ENCODE measurements around the gene PTPRD.
"Not testable (repeated sequence)": the region's sequence is repeated elsewhere in the genome, so short reads cannot be mapped to it uniquely, and the experiment has no call there.

The PTPRD gene

DNA sequence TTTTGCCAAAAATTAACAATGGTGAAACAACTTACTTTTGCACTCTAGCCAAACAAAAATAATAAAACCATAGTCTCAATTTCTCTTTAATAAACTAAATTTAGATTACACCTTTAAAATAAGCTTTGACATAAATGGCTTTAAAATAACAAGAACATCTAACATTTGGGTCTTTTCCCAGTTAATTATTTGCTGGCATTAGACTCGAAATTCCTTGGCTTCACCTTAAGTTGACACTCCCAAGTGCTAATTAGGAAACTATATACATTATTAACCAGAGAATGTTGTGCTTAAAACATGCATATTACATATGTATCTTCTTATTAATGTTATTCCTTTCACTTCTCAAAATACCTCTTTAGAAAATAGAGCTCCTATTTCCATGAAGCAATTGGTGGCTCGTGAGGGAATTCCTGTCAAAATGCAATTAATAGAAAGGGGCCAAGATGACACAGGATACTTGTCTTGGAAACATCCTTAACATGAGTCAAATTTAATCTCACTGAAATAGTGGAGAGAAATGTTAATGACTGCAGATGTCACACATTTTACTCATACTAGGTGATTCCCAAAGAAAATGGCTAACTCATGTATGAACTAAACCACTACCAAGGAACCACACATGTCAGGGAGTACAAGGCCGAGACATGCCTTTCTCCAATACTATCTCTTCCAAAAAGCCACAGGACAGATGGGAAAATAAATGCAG lies 1880.3 kb downstream of the PTPRD start:
- no peak for DNase-seq

GRCh38 chr9:8730618-8731017 lies 1882.2 kb downstream of the PTPRD start:
- DNase-seq = no peak

DNA sequence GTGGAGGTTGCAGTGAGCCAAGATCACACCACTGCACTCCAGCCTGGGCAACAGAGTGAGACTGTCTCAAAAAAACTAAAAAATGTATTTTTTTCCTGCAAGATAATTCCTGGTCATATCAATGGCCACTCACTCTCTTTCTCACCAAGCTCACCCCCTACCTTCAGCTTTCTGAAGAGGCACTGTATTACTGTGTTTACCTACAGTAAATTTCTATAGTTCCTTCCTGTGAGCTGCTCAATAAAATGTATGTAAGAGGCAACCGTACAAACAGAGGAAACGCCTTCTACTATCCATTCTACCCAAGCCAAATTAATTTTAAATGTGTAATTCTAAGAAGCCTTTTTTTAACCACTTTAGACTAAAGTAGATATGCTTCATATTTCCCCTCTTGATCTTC lies 1883.9 kb downstream of the PTPRD start:
- no peak for DNase-seq

DNA sequence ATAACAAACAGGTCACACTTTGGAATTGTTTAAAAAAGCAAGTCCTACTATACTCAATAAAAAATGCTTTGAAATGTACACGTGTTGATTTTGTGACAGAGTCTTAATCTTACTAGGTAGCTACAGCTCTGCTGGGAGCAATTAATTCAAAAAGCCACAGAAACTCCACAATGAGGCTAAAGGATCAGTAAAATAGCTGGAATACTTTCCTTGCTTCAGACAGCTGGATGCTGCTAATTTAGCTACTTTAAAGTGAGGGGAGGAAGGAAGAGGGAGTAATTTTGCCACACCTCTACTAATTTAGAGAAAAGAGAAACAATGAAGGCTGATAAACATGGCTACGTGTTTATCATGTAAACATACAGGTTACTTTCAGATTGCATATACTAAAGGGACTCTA lies 1885.6 kb downstream of the PTPRD start:
- no peak for DNase-seq

GRCh38 chr9:8726692-8727091 lies 1886.1 kb downstream of the PTPRD start:
- DNase-seq = no peak

DNA sequence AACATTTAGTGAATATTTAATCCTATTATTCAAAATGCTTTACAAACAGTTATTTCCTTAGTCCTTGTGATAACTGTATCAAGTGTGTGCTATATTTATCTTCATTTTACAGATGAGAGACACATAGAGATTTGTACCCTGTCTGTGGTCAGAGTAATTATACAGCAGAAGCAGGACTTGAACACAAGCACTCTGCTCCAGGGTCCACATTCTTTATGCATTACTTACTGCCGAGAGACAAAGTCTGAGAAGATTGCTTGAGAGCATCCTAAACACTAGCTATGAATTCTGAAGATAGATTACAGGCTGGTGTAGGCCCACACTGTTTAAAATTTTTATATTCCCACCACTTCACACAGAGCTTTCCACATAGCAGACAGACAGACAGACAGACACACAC lies 1887.2 kb downstream of the PTPRD start:
- DNase-seq = no peak

DNA sequence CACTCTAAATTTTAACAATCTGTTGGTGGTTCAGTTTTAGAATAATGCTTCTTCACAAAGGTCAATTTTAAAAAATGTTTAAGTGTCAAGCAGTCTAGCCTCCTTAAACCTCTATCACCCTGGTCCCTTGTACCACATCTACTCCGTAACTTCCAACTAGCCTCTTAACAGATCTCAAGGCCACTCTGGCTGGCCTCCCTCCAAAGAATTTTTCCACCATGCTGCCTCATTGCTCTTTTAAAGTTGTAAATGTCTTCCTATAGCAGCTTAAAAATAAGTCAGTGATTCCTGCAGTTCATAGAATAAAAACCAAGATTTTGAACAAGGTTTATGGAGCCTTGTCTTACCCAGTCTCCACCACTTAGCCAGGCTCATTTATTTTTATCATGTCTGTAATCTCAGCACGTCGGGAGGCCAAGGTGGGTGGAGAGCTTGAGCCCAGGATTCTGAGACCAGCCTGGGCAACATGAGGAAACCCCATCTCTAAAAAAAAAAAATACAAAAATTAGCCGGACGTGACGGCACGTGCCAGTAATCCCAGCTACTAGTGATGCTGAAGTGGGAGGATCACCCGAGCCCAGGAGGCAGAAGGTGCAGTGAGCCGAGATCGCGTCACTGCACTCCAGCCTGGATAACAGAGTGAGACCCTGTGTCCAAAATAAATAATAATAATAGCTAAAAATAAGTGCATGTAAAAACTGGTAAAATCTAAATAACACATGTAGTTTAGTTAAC lies 1888.4 kb downstream of the PTPRD start:
- no peak for DNase-seq

DNA sequence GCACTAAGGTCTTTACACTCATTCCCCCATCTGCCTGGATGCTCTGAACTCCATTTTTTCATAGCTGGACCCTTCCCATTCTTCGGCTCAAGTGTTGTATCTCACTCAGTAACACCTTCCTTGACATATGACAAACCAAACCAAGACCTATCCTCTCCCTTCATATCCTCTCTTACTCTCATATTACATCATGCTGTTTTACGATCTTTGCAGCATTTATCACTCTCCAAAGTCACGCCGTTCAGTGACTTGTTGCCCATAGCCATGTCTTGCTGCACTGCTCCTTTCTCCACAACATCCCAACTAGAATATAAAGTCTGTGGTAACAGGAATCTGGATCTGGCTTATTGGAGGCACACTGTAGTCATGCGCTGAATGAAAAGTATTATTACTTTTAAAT lies 1889.6 kb downstream of the PTPRD start:
- no peak for DNase-seq

DNA sequence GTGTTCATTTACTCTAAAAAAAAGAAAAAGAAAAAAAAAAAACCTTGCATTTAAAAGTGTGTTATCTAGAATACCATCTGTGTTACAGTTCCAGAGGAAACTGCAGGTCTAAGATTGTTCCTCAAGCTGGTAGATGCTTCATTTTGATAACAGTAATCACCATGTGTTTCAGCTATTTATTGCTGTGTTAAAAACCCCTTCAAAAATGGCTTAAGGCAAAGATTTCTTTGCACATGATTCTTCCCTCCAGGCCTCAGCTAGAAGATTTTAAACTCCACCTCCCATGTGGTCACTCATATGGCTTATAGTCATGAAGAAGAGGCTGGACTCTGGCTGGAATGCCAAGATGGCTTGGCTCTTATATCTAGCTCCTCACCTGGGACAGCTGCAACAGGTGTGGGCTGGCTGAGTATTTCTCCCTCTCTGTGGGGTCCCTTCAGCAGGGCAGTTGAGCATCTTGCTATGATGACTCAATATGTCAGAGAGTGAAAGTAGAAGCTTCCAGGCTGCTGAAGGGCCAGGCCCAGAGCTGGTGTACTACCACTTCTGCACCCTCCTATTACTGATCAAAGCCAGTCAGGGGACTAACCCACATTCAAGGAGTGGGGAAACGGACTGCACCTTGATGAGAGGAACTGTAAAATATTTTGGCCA lies 1892.8 kb downstream of the PTPRD start:
- DNase-seq = no peak

- DNase-seq = no peak
These were observed 1894.6 kb downstream of the PTPRD start for GRCh38 chr9:8718121-8718725.

DNA sequence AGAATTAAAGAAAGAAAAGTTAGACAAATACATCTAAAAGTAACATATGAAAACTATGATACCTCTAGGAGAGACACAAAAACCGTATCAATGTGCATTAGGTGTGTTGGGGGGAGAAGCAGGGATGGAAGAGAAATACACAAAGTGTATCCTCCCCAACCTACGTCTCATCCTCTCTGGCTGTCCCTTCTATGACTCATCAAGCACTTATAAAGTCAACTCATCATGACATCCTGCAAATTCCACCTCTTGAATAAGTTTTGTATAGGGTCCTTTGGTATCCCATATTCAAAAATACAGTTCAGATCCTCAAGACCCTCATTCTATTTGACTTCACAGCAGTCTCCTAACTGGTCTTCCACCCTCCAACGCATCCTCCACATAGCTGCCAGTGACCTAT lies 1895.7 kb downstream of the PTPRD start:
- peak; percentile 62 for DNase-seq

GRCh38 chr9:8715788-8716187 lies 1897.0 kb downstream of the PTPRD start:
- no peak for DNase-seq

DNA sequence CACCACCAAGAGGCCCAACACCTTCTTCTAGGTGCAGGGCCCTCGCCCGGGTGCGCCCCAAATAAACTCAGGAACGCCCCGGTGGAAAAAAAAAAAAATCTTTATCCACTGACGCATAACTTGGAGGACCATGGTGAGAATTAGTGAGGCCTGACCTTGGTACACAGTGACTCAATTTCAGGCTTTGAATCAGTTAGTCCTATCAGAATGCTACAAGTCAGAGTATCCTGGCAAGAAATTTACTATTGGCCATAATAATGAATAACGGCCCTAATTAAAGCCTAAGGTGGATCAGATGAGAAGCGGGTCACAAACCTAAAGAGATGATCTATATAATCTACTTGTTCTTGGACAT lies 1899.0 kb downstream of the PTPRD start:
- no peak for DNase-seq

- no peak for DNase-seq
These were observed 1899.5 kb downstream of the PTPRD start for GRCh38 chr9:8713149-8713810.

DNA sequence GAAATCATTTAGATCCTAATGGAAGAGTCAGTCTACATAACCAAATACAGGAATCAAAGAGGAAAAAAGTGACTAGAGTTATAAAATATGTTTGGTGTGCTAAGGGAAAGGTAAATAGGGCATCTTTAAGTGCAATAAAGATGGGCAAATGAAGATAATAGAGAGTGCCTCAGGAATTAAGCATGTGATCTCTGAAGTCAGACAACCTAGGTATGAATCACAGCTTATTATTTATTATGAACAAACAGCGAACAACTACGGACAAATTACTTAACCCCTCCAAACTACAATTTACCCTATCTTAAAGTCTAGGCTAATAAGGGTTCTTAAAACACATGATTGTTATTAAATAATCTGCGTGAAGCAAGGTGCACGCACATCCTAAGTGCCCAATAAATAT lies 1903.1 kb downstream of the PTPRD start:
- DNase-seq = no peak

GRCh38 chr9:8708728-8709127 lies 1904.1 kb downstream of the PTPRD start:
- no peak for DNase-seq

- no peak for DNase-seq
These were observed 1905.8 kb downstream of the PTPRD start for GRCh38 chr9:8706998-8707397.

- no peak for DNase-seq
These were observed 1906.3 kb downstream of the PTPRD start for GRCh38 chr9:8706531-8706930.

DNA sequence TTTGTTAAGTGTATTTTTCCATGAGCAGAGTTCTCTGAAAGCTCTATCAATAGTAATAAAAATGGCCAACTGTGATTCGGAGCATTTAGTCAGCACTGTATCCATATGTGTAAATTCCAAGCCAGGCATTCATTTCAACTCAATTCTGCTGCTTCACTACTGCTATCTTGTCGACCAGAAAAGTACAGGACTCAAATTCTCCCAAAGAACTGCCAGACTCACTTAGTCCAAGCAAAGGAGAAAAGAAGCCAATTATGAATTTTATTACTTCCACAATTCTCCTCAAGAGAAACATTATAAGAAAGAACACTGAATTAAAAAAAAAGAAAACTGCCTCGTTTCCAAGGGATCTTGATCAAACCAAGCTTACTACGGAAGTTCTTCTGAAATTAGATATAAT lies 1906.9 kb downstream of the PTPRD start:
- no peak for DNase-seq

DNA sequence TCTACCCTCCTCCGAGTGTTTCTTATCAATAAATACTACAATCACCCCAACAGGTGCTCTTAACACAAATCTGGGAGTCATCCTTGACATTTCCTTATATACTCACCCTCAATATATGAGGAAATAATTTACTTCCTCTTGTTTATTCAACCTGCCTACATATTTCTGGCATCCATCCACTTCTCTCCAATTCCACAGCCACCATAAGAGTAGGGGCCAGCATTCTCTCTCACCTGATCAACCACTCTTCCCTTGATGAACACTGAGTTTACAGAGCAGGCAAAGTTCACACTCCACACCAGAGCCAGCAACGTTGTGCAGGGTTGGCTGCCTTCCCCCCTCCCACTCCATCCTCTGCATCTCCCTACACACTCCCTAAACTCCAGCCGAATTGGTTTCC lies 1908.9 kb downstream of the PTPRD start:
- no peak for DNase-seq

- no peak for DNase-seq
These were observed 1910.9 kb downstream of the PTPRD start for GRCh38 chr9:8701904-8702303.

DNA sequence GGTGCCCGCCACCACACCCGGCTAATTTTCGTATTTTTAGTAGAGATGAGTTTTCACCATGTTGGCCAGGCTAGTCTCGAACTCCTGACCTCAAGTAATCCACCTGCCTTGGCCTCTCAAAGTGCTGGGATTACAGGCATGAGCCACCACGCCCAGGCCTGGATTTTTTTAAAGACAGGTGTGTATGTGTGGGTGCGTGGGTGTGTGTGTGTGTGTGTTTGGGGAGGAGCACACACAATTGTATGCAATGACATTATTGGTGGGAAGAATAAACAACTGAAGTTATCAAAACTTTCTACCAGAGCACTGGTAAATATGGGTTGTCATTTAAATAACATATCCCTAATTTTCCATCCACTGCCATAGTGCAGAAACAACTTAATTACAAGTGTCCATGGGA lies 1915.2 kb downstream of the PTPRD start:
- not testable (repeated sequence) for DNase-seq

- no peak for DNase-seq
These were observed 1916.3 kb downstream of the PTPRD start for GRCh38 chr9:8696516-8696915.
